ENCODE data around the gene FAM204A.

FAM204A gene

DNA sequence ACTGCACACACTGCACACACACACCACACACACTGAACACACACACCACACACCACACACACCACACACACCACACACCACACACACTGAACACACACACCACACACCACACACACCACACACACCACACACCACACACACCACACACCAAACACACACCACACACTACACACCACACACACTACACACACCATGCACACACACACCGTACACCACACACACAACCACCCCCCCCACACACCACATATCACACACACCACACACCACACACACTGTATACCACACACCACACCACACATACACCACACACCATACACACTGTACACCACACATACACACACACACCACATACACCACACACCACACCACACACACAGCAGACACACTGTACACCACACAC is 59.5 kb downstream of the FAM204A start:
- no peak for TF ChIP-seq POLR2A (IDR thresholded peaks at IDR 0.05; ENCODE audit: low read depth, low read length)
- DNase-seq (ENCODE audit: insufficient read length, low spot score) (no peak), FAIRE-seq (no peak)

- DNase-seq (ENCODE audit: insufficient read length, low spot score) (no peak), FAIRE-seq (no peak)
- no peak for TF ChIP-seq POLR2A (IDR thresholded peaks at IDR 0.05; ENCODE audit: low read depth, low read length)
Observed at GRCh38 chr10:118278649-118279048, 63.5 kb downstream of the FAM204A start.

DNA sequence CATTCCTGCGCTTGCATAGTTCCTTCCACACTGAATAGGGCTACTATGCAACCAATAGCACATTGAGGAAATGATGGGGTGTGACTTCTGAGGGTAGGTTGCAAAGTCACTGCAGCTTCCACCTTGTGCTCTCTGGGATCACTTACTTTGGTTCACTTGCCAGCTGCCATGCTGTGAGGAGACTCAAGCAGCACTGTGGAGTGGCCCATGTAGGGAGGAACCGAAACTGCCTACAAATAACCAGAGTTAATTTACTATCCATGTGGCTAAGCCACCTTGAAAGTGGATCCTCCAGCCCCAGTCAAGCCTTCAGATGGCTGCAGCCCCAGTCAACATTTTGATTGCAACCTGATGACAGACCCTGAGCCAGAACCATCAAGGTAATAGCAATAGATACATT is 64.3 kb downstream of the FAM204A start:
- no peak for FAIRE-seq
- DNase-seq (ENCODE audit: insufficient read length, low spot score) = no peak
- no peak for TF ChIP-seq POLR2A (IDR thresholded peaks at IDR 0.05; ENCODE audit: low read depth, low read length)

- DNase-seq (ENCODE audit: insufficient read length, low spot score) = no peak
- no peak for TF ChIP-seq POLR2A (IDR thresholded peaks at IDR 0.05; ENCODE audit: low read depth, low read length)
- FAIRE-seq = no peak
Observed at GRCh38 chr10:118276727-118277126, 65.4 kb downstream of the FAM204A start.

DNA sequence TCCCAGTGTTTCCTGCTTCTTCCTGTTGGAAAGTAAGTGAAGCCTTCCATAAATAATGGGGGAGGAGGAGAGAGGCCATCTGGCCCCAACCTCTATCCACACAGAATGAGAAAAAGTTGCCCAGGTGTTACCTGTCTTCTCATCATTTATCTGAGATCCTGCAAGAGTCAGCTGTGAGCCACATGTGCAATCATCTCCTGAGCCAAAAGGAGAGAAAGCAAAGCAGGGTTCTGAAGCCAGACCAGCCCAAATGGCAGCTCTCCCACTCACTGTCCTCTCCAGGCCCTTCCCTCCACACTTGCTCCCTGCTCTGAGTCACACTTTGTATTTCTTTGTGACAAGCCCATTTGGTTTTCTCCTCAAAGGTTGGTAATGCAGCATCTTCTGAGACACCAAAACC is 65.9 kb downstream of the FAM204A start:
- no peak for DNase-seq (ENCODE audit: insufficient read length, low spot score)
- FAIRE-seq = no peak
- no peak for TF ChIP-seq POLR2A (IDR thresholded peaks at IDR 0.05; ENCODE audit: low read depth, low read length)

DNA sequence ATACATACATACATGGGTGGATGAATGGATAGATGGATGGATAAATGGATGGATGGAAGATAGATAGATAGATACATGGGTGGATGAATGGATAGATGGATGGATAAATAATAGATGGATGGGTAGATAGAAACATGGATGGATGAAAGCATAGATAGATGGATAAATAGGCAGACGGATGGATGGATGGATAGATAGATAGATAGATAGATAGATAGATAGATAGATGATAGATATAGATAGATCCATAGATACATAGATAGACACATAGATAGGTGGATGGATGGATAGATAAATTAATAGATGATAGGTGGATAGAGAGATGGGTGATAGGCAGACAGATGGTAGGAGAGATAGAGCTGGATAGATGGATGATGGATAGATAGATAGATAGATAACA is 68.5 kb downstream of the FAM204A start:
- no peak for FAIRE-seq
- no peak for DNase-seq (ENCODE audit: insufficient read length, low spot score)
- TF ChIP-seq POLR2A (IDR thresholded peaks at IDR 0.05; ENCODE audit: low read depth, low read length) = no peak

DNA sequence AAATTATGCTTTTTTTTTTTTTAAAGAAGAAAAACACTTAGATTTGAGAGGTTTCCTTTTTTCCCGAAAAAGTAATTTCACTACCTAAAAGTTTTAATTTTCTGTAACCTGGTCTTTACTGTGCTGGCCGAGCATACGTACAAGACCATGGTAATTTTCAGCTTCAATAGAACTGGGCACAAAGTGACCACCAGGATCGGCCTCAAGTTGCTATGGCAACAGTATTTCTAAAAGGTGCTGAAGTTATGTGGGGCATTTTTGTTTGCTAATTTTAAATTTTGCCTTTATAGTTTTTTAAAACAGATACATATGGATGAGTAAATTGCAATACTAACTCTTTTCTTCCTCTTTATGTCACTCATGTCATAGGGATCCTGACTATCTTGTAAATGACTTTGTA is 69.4 kb downstream of the FAM204A start:
- FAIRE-seq (no peak), DNase-seq (ENCODE audit: insufficient read length, low spot score) (no peak)
- TF ChIP-seq POLR2A (IDR thresholded peaks at IDR 0.05; ENCODE audit: low read depth, low read length) = no peak

- DNase-seq (ENCODE audit: insufficient read length, low spot score) = no peak
- FAIRE-seq = no peak
- TF ChIP-seq POLR2A (IDR thresholded peaks at IDR 0.05; ENCODE audit: low read depth, low read length) = no peak
Observed at GRCh38 chr10:118272149-118272721, 69.9 kb downstream of the FAM204A start.

DNA sequence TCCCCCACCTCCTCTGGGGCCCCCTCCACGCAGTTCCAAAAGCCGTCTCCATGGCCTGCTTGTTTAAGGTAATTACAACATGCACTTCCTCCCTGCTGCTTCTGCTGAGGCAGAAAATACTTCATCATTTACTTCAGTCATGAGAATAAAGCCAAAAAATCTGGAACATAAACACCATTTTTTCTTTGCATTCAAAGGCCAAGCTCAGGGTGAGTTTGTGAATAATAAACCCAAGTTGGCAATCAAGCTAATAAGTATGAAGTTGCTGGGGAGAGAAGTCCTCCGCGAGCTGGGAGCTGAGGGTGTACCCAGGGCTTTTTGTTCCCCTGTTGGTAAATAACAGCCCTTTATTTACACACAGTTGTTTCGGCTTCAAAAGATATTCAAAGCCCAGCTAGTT is 70.5 kb downstream of the FAM204A start:
- no peak for TF ChIP-seq POLR2A (IDR thresholded peaks at IDR 0.05; ENCODE audit: low read depth, low read length)
- DNase-seq (ENCODE audit: insufficient read length, low spot score) (no peak), FAIRE-seq (no peak)

DNA sequence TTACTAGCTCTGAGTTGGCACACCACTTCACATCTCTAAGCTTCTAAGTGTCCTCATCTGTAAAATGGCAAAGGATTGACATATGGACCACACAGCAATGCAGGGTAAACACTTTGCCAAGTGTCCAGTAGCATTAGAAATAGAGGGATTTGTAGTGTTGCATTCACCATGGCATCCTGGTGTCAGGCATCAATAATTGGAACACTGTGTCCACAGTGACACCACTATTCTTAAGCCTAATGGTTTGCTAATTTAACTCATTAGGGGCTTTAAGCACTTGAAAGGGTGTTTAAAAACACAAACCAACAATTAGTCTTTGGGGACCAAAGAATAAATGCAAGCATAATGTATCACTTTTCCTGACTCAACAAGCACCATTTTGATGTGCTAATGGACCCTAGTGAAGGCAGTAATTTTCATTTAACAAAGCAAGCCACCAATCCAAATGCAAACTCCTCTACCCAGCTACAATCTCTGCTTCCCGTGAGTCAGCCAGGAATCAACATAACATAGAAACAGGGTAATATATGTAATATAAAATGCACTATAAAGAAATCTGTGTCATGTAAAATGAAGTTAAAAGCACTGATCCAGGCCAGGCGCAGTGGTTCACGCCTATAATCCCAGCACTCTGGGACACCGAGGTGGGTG is 75.9 kb downstream of the FAM204A start:
- no peak for TF ChIP-seq POLR2A (IDR thresholded peaks at IDR 0.05; ENCODE audit: low read depth, low read length)
- FAIRE-seq = no peak
- DNase-seq (ENCODE audit: insufficient read length, low spot score) = no peak

DNA sequence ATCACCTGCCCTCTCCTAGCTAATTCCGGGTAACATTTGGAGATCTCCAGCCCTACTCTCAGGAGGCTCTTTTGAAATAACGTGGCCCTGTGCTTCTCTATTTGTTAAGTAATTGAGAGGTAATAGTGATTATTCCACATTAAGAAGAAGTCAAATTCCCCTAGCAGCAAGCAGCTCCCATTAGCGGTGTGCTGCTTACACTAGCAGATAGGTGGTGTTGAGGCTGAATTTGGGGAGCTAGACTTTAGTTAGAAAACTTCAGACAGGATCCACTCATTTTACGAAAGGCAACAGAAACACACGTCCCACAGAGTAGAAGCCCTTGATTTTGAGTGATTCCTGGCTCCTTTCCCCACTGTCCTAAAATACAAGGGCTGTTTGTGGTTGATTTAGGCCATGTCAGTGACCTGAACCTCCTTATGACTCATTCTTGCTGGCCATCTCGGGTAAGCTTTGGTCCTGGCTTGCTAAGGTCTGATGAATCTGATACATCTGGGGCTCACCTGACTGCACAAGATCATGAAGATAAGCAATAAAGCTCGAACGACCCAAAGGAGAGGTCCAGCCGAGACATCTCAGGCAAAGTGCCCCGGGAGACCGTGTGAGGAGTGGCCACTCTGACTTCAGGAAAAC is 77.2 kb downstream of the FAM204A start:
- FAIRE-seq (no peak), DNase-seq (ENCODE audit: insufficient read length, low spot score) (no peak)
- TF ChIP-seq POLR2A (IDR thresholded peaks at IDR 0.05; ENCODE audit: low read depth, low read length) = no peak

GRCh38 chr10:118264252-118264651 is 77.9 kb downstream of the FAM204A start:
- DNase-seq (ENCODE audit: insufficient read length, low spot score) (no peak), FAIRE-seq (no peak)
- no peak for TF ChIP-seq POLR2A (IDR thresholded peaks at IDR 0.05; ENCODE audit: low read depth, low read length)

- DNase-seq (ENCODE audit: insufficient read length, low spot score) (no peak), FAIRE-seq (no peak)
- no peak for TF ChIP-seq POLR2A (IDR thresholded peaks at IDR 0.05; ENCODE audit: low read depth, low read length)
Observed at GRCh38 chr10:118262538-118262937, 79.6 kb downstream of the FAM204A start.

- peak; percentile 84 for FAIRE-seq
- peak; percentile 32 for DNase-seq (ENCODE audit: insufficient read length, low spot score)
- no peak for TF ChIP-seq POLR2A (IDR thresholded peaks at IDR 0.05; ENCODE audit: low read depth, low read length)
Observed at GRCh38 chr10:118259288-118259906, 82.7 kb downstream of the FAM204A start.

GRCh38 chr10:118258285-118258684 is 83.8 kb downstream of the FAM204A start:
- TF ChIP-seq POLR2A (IDR thresholded peaks at IDR 0.05; ENCODE audit: low read depth, low read length) = no peak
- FAIRE-seq (no peak), DNase-seq (ENCODE audit: insufficient read length, low spot score) (no peak)

Data from H54 (cell line).